HG02763 (cell line): ENCODE data around the gene LRBA.
A peak's percentile ranks its signal among the peaks of the same experiment; 100 is the strongest.

ENCODE experiments used
- ATAC-seq: cut with Tn5 transposase; IDR thresholded peaks from one replicate; pipeline ENCODE4 v1.9.1; 2021; ENCODE audit warnings: mild to moderate bottlenecking, moderate library complexity; ENCODE audit not compliant: unreplicated experiment

Gene LRBA

DNA sequence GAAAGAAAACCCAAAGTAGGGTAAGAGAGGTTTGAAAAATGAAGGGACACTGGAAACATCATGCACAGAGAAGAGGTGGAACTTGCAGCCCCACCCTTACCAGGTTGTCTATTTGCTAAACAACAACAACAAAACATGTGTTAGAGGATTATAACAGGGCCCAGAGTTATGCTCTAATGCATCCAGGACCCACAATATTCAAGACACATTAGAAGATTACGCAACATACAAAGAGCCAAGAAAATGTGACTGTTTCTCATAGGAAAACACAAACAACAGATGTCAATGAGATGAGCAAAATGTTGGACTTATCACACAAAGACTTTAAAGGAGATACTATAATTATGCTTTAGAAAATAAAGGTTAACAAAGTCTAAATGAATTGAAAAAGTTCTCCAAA, 128.5 kb downstream of the LRBA start:
- ATAC-seq = no peak

DNA sequence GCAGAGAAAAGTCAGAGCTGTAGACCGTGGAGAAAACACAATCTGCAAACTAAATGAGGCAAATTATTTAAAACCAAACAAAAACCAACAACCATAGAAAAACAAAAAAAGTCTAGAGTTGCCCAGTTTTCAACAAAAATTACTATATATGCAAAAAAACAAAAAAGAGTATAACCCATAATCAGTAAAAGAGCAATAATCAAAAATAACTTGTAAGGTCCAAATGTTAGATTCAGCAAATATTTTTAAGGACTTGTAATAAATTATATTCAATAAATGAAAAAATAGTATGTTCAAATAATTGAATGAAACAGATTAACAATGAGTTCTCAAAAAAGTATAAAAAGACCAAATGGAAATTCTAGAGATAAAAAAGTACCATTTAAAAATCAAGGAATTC, 130.5 kb downstream of the LRBA start:
- ATAC-seq = no peak

DNA sequence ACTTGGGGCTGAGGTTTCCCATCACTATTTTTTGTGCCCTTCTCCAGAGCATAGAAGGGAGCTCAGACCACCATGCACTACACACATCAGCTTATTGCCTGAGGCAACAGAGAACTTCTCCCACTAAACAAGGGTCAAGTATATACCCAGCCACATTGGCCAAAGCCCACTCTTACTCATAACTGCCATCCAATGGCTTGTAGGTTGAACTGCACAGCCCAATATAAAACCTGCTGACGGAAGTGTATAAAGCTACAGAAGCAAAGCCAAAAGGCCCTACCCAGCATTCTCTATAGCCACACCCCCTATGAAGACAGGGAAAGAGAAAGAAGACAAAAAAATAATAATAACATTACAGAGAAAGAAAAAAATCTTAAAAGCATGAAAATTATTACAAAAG, 139.7 kb downstream of the LRBA start:
- no peak for ATAC-seq

DNA sequence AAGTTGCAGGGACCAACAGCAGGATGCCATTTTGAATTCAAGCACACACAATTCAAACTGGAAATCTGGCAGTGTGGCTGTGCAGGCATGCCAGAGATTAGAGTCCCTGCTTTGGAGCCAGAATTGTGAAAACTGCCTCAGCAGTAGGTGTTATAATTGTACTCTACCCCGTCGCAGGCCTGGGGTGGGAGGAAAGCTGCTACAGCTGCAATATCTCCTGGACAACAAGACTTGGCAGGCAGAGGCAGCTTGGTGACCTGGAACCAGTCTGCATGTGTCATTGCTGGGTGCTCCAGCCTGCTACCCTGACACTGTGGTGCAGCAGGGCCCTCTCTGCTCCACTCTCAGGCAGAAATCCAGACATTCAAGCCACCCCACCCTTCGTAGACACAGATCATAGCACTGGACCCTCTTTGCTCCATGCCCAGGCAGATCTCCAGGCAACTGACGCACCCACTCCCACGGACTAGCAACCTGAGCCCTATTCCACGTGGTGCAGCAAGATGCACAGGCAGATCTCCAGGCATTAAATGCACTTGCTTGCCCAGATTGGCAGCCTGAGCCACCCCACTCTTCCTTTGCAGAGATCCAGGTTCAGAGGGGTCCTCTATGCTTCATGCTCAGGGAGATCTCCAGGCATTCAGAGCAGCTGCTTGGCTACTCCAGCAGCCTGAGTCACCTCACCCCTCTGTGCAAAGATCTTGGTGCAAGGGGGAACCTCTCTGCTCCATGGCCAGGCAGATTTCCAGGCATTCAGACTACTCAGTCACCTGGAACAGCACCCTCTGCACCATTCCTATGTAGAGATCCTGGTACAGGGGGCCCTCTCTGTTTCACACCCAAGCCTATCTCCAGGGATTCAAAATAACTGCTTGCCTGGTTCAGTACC, 140.5 kb downstream of the LRBA start:
- ATAC-seq = no peak

DNA sequence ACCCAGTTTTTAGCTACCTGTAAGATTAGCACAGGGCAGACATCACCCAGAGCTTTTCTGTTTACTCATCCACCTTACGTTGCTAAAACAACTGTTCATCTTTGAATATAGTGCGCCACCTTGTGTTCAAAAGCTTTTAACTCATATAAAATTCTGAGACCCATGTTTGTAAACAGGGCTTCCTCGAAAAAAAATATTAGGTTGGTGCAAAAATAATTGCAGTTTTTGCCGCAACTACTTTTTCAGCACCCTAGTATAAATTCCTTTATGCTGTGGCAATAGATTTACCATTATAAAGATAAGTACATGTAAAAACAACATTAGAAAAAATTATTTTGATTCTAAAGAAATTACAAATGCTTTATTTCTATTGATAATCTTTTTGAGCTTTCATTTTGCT, 147.9 kb downstream of the LRBA start:
- ATAC-seq = peak; percentile 84

DNA sequence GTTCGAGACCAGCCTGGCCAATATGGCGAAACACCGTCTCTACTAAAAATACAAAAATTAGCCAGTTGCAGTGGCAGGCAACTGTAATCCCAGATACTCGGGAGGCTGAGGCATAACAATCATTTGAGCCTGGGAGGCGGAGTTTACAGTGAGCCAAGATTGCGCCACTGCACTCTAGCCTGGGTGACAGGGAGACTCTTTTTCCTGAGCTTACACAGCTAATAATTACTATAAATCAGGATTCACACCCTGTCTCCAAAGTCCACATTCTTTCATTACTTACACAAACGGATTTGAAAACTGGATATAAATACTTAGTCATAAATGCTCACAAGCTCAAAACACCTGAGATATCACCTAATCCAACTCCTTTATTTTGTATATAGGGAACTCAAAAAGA, 151.6 kb downstream of the LRBA start:
- no peak for ATAC-seq

DNA sequence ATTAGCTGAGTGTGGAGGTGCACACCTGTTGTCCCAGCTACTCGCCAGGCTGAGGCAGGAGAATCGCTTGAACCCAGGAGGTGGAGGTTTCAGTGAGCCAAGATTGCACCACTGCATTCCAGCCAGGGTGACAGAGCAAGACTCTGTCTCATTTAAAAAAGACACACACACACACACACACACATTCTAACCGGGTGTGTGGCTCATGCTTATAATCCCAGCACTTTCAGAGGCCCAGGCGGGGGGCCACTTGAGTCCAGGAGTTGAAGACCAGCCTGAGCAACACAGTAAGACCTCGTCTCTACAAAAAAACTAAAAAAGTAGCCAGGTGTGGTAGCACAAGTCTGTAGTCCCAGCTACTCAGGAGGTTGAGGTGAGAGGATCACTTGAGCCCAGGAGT, 152.3 kb downstream of the LRBA start:
- ATAC-seq = no peak

DNA sequence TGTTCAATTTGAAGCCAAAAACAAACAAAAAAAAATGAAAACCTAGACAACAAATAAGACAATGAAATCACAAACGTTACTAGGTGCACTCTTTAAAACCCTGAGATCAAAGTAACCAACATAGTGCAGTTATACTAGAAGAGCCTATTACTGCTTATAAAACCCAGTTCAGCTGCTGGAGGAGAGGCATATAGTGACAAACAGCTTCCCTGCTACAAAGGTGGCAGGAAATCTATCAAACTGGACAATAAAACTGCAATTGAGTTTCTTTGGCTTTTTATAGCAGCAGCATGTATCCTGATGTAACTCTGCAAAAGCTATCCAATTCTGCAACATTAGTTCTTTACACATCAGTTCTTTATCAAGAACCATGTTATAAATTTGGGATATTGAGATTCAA, 155.6 kb downstream of the LRBA start:
- ATAC-seq = no peak

DNA sequence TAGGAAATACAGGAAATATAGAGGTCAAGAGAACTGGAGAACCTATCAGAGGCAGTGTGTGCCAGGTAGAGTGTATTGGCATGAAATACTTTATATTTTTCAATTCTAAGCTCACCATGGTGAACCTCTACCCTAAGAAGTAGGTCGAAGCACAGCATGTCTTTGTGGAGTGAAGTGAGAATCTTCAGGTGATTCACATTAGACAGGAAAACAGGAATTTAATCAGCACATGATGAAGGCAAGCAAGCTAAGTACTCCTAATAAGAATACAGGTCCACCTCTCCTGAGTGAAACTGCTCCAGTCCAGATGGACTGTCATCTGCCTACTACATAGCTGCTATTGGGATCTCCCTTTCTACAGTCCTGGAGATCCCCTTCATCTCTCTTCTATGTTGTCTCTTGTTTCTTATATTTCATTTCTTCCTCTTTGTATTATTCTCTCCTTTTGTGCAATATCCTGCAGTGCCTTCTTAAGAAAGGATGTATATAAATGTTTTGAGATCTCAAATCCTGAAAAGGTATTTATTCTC, 159.0 kb downstream of the LRBA start:
- ATAC-seq = no peak

DNA sequence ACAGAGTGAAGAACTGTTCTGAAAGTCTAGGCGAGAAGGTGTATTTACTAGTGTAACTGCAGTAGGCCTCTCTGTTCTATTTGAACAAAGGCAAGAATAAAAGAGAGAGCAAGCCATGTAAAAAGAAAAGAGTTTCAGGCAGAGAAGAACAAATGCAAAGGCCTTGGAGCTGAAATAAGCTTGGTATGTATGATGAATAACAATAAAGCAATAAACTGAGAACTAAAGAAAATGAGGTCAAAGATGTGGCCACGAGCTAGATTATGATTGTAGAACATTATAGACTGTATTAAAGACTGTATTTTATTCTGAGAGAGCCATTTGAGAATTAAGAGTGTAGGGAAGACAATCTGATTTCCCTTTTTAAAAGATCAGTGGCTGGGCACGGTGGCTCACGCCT, 160.5 kb downstream of the LRBA start:
- ATAC-seq = no peak

DNA sequence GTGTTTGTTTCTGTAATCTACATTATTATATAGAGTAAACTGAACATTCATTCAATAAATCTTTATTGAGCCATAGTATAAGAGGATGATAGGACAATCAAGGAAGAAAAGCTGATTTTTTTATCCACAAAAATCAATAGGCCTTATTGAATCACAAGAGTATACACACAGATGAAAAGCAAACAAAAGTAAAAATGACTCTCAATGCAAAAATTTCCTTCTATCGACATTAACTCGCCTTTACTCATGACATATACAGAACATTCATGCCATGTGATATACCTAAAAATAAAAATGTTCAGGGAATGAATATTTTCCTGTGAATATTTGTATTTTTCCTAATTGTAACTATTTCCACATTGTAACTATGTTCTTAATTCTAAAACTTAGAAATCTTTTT, 161.2 kb downstream of the LRBA start:
- ATAC-seq = no peak

DNA sequence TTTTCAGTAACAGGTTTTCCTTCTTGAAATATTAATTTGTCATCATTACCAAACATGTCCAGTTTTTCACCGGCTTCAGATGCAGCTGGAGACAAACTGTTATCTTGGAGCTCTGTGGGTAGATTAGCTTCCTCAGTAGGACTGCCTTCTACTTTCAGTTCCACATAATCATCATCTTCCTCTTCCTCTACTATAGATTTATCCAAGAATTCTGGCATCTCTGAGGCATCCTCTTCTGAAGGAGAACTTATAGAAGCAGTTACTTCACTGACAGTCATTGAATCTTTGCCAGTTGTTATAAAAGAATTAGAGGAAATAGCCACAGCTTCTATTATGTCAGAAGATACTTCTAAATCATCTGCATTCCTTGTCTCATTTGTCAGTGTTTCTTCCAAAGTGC, 162.9 kb downstream of the LRBA start:
- no peak for ATAC-seq

DNA sequence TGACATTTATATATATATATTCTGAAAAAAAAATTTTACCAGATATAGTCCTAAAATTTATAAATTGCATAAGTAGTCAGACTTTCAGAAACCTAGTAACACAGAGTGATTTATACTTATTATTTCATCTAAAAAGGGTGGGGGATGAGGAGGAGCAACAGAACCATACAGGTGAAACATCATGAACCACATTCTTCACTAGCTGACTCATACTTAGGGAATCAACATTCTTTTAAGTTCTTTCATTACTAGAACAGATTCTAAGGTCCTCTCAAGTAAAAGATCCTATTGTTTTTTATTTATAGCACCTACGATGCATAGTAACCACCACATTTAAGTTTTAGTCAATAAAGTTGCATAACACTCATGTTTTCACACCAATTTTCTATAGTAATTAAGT, 166.1 kb downstream of the LRBA start:
- ATAC-seq = no peak

DNA sequence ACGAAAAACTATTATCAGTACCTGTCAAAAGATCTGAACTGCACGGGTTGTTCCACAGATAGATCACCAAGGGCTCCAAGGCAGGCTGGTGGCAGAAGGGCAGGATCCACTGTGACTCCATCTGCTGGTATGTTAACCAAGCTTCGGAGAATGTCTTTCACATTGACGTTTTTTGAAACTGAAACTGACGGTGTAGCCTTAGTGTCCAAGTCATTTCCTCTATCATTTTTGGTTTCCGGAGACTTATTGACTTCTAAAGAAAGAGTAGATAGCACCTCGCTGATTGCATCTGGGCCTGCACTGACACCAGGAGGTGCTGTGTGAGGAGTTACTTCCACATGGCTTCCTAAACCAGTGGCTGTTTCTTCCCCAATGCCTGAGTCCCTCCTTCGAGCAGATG, 186.9 kb downstream of the LRBA start:
- peak; percentile 92 for ATAC-seq

DNA sequence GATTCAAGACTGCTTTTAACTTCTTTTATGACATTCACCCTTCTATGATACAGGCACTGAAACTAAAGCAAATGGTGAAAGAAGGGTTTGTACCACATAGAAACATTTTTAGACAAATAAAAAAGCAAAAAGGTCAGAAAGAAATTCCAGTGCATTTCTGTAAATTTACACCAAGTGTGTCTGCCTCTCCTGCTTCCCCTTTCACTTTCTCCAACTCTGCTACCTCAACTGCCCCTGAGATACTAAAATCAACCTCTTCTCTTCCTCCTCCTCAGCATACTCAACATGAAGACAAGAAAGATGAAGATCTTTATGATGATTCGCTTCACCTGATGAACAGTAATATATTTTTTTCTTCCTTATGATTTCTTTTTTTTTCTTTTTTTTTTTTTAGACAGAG, 187.9 kb downstream of the LRBA start:
- ATAC-seq = no peak

DNA sequence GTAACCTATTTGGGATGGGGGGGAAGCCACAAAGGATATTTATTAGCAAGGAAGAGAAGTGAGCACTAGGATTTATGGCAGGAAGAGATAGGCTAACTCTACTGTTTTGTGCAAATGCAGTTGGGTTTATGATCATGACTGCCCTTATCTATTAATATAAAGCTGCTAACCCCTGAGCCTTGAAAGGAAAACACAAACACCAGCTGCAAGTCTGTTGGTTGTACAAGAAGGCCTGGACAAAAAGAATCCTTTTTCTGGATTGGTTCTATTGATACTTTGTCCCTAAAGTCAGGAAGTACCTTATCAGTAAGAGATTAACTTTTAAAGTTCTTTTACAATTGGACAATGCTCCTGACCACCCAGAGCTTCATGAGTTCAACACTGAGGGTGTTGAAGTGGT, 188.8 kb downstream of the LRBA start:
- ATAC-seq = no peak

DNA sequence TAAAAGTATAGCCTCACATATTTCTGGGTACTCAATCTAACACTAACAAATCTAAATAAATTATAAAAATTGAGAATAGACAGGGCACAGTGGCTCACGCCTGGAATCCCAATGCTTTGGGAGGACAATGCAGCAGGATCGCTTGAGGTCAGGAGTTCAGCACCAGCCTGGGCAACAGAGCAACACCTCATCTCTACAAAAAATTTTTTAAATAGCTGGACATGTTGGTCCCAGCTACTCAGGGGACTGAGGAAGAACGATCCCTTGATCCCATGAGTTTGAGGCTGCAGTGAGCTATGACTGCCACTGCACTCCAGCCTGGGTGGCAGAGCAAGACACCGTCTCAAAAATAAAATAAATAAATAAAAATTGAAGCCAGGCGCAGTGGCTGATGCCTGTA, 192.7 kb downstream of the LRBA start:
- ATAC-seq = no peak

DNA sequence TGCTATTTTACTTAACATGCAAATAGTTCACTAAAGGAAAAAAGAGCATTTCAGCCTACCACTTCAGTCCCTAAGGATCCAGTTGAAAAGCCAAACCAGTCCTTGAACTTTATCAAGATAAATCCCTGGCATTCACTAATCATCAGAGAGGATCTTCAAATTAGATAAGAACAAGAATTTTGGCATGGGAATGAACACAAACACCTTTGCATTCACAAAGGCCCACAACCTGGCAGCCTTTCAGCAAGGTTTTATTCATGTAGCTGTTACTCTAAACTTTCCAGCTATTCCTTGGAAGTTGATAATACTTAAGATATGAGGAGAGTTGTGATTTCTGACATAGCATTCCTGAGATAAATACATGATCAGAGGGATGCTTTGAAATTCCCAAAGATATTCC, 193.4 kb downstream of the LRBA start:
- no peak for ATAC-seq

DNA sequence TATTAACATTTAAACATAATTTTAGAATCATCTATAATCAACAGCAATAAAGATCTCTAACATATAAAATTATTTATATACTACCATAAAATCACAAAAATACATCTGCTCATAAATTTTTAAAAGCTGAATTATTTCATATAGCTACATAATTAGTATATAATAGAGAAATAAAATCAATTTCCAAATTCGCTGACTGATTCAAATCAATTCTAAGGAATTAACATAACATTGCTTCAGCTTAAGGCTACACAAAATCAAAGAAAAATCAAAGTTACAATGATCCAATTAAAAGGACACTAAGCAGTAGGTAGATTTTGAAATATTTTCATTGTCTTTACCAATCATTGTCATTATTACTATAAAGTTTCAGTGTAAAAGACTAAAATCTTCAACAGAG, 194.7 kb downstream of the LRBA start:
- no peak for ATAC-seq

DNA sequence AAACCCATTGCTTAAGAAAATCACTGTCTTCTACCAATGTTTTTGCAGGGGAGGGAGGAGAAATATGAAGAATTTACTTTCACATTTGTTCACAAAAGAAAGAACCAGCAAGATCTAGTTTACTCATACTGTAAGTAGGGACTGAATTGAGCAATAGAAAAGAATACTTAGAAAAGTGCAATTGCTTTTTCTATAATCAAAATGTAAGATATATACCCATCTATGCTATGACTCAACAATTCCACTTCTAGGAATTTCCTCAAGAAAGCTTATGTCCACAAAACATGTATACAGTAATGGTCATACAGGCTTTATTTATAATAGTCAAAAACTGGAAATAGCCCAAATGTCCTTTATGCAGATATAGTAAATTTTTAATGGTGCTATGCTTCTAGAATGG, 196.4 kb downstream of the LRBA start:
- ATAC-seq = no peak

DNA sequence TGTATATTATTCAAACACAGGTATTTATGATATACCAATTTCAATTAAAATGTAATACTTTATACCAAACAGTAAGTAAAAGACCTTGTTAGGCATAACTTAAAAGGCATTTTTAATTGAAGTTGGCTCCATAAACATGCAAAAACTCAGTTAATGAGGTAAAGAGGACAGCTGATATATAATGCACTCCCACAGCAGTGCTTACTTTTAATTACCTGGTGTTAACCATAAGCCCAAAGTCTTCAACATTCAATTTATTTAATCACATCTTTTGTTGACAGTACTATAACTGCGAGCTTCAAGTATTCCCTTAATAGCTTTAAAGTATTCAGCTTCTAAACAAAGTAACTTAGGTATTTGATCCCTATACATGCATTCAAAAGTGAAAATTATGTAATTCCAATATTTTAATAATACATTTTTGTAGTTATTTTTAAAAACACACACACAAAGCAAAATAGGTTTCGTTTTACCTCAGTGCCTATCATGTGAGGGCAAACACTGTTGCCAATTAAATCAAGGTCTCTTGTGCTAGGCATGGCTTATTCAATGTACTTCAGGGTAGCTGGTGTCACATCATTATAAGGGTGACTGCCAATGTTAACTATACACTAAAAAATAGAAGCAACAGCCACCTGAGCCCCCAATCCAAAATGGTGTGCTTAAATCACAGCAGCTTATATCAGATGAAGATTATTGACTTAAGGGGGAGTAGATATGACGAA, 197.1 kb downstream of the LRBA start:
- ATAC-seq = no peak

DNA sequence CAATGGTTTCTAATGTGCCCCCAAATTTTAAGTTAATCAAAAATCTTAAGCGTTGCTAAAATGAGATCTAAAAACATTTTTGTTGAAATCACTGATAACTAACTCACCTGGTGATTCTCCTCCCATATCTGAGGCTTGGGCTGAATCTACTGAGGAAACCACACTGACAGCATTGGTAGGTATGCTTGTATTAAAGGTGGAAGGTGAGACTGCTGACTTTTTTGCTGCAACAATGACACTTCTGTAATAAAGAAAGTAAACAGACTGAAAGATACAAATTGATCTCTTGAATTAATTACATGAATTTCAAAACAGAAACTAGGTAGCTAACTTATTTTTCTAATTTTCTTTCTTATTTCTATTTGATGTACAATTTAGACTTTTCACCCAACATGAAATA, 198.1 kb downstream of the LRBA start:
- ATAC-seq = no peak
